ENCODE results near the gene UBE2C.
"Not testable (repeated sequence)": the region's sequence is repeated elsewhere in the genome, so short reads cannot be mapped to it uniquely, and the experiment has no call there.

UBE2C gene

GRCh38 chr20:45812157-45813005 is at the start of gene UBE2C:
TSS of gene UBE2C (plus strand) at chr20:45812644. CDS start at chr20:45812696, 52 bp downstream.
- DNase-seq (ENCODE audit: low read depth in 2 of 2, low spot score in 1 of 2) = peak; percentile 72 to 87

- DNase-seq (ENCODE audit: low read depth in 2 of 2, low spot score in 1 of 2) = not testable (repeated sequence)
Observed at GRCh38 chr20:45764618-45765282, 47.7 kb upstream of the UBE2C start.

GRCh38 chr20:45765307-45765875 is 47.1 kb upstream of the UBE2C start:
- no peak for DNase-seq (ENCODE audit: low read depth in 2 of 2, low spot score in 1 of 2)

GRCh38 chr20:45765980-45766379 is 46.5 kb upstream of the UBE2C start:
- no peak for DNase-seq (ENCODE audit: low read depth in 2 of 2, low spot score in 1 of 2)

DNA sequence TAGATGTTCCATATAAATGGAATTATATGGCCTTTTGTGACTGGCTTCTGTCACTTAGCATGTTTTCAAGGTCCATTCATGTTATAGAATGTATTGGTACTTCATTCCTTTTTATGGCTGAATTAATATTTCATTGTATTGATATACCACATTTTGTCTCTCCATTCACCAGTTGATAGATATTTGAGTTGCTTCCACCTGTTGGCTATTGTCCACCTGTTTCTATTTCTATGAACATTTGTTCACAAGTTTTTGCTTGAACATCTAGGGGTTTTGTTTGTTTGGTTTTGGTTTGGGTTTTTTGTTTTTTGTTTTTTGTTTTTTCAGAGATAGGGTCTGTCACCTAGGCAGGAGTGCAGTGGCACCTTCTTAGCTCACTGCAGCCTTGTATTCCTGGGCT is 44.0 kb upstream of the UBE2C start:
- DNase-seq (ENCODE audit: low read depth in 2 of 2, low spot score in 1 of 2) = no peak

GRCh38 chr20:45771182-45771759 is 41.2 kb upstream of the UBE2C start:
- peak; percentile 53 to 63 for DNase-seq (ENCODE audit: low read depth in 2 of 2, low spot score in 1 of 2)

DNA sequence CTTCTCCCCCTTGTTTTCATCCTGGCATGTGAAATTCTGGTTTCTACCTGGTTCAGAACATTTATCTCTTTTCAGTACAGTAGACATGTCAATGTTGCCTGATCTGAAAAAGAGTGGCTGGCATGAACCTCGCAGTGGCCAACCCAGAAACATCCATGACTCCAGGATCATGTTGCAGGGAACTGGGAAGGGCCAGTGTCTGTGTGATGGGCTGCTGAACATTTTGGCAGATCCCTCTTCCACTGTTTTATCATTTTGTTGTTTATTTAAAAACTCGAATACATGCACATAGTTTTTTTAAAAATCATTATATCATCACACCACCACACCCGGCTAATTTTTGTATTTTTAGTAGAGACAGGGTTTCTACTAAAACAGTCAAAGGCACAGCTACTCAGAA is 39.8 kb upstream of the UBE2C start:
- DNase-seq (ENCODE audit: low read depth in 2 of 2, low spot score in 1 of 2) = no peak

DNA sequence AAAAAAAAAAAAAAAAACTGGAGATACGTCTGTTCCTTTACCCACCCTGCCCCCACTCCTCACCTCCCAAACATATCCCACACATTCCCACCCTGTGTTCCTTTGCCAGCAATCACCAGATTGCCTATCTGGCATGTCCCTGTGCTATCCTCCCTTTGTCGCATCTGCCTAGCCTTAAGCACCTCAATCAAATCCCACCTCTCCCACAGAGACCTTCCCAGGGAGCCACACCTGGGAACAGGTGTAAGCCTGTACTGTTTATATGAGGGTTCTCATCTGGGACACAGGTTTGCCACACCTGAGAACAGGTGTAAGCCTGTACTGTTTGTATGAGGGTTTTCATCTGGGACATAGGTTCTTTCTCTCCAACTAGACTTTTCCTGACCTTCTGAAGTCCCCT is 37.5 kb upstream of the UBE2C start:
- no peak for DNase-seq (ENCODE audit: low read depth in 2 of 2, low spot score in 1 of 2)

DNA sequence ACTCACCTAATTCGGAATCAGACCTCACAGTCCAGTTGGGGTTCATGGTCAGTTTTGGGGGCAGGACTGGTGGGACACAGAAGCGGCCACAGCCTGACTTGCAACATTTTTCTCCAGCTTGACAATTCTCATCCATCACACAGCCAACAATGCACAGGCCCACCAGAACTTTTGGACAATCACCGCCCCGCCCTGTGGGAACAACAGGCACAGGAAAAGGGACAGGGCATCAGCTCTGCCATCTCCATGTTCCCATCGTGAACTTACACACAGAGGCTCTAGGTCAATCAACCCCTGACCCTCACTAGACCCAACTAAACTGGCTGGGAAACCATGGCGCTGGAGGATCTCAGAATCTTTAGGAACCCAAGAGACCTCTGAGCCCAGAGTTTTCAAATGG is 37.0 kb upstream of the UBE2C start:
- no peak for DNase-seq (ENCODE audit: low read depth in 2 of 2, low spot score in 1 of 2)

DNA sequence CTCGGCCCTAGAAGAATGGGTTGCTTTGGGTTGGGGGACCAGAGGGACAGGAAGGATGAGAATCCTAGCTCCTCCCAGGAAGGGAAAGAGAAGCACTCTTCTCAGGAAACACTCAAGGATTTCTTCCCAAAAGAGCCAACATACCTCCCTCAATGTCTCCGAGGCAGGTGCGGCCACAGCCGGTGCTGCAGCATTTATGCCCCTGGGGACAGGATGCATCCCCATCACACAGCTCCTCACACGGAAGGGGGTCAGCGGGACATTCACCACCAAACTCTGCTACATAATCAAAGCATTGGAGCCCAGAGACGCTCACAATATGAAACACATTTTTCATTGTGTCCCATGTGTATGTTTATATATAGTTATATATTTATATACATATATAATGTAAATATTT is 35.5 kb upstream of the UBE2C start:
- no peak for DNase-seq (ENCODE audit: low read depth in 2 of 2, low spot score in 1 of 2)

DNA sequence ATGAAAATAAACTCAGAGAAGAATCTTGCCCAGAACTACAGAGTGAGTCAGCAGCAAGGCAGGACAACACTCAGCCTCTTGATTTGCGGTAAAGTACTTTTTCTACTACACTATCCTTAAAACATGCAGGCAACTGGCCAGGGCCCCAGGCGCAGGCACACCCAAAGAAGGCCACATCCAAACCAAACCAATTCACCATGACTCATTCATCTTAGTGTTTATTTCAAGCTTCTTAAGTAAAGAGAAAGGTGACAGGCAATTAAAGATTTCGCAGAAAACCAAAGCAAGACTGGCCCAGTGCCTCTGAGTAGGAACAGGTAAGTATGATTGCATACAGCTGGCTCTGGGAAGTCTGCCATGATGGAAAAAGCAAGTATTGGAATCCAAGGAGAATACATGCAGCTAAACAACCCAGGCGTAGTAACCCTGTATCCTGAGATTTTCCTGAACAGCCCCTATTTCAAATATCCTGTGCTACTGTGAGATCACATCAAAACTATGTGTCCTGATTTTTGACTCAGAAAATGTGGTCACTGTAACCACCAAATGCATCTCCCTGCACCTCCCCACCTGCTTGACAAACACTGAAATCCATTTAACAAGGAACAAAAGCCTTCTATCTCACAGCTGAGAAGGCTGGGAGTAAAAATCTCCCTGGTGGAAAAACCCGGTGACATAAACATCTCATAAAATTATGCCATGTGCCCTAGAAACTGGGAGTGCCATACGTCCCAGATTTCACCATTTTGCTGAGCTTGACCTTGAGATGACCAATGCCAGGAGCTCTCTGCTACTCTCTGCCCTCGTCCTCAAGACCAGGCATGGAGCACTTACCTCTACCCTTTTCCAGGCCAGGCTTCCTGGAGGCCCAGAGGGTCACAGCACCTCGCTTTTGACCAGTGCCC is 33.2 kb upstream of the UBE2C start:
- no peak for DNase-seq (ENCODE audit: low read depth in 2 of 2, low spot score in 1 of 2)

DNA sequence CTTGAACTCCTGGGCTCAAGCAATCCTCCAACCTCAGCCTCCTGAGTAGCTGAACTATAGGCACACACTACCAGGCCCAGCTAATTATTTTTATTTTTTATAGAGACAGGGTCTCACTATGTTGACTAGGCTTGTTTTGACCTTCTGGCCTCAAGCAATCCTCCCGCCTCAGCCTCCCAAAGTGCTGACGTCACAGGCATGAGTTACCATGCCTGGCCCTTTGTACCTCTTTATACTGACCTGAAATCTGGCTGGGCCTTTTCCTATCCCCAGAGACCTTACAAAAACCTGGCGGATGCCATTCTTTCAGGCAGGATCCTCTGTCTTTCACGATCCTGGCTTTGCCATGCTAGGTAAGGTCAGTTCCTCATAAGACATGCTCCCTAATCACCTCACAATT is 32.3 kb upstream of the UBE2C start:
- DNase-seq (ENCODE audit: low read depth in 2 of 2, low spot score in 1 of 2) = no peak

DNA sequence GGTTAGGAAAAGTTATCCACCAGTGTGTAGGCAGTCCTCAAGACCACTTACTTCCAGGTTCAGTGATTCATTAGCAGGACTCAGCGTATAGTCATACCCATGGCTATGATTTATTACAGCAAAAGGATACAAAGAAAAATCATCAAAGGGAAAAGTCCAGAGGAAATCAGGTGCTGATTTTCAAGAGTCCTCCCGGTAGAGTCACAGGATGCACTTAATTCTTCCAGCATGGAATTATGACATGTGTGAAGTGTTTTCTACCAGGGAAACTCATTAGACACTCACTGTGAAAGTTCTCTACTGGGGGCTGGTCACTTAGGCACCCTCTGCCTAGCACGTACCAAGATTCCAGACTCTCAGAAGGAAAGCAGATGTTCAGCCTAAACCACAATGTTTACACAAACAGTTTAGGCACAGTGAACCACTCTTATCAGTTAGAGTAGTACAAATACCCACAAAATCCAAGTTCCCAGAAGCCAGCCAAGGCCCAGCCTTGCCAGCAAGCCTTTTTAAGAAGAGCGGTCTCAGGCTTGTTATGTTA is 31.0 kb upstream of the UBE2C start:
- DNase-seq (ENCODE audit: low read depth in 2 of 2, low spot score in 1 of 2) = no peak

- DNase-seq (ENCODE audit: low read depth in 2 of 2, low spot score in 1 of 2) = no peak
Observed at GRCh38 chr20:45782890-45783289, 29.6 kb upstream of the UBE2C start.

DNA sequence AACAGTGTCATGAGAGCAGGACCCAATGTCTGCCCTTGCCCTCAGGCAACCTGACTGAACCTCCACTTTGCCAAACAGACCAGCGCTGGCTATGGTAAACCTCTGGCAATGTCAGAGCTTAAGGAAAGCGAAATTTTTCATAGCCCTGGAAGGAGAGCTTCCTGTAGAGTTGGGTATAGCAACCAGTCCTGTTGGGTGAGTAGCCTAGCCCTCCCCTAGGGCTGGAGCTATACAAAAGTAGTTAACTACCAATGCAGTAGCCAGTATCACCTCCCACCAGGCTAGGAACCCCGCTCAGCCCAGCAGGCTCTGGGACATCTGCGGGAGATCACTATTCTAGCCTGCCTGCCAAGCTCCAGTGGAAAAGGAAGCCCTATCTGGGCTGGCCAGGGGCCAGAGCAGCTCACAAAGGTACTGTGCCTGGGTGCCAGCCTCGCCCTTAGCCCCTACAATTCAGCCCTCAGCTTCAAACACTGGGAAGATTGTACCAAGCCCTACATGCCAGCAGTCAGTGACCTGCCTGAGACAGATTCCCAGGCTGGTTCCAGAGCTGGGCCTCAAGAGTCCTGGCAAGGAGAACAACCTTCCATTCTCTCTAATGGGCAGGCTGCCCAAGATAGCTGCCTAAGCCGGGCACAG is 28.7 kb upstream of the UBE2C start:
- DNase-seq (ENCODE audit: low read depth in 2 of 2, low spot score in 1 of 2) = no peak

- DNase-seq (ENCODE audit: low read depth in 2 of 2, low spot score in 1 of 2) = no peak
Observed at GRCh38 chr20:45788351-45788750, 24.1 kb upstream of the UBE2C start.

GRCh38 chr20:45792317-45793118 is 19.9 kb upstream of the UBE2C start:
- no peak for DNase-seq (ENCODE audit: low read depth in 2 of 2, low spot score in 1 of 2)

- DNase-seq (ENCODE audit: low read depth in 2 of 2, low spot score in 1 of 2) = no peak
Observed at GRCh38 chr20:45796337-45797065, 15.9 kb upstream of the UBE2C start.

DNA sequence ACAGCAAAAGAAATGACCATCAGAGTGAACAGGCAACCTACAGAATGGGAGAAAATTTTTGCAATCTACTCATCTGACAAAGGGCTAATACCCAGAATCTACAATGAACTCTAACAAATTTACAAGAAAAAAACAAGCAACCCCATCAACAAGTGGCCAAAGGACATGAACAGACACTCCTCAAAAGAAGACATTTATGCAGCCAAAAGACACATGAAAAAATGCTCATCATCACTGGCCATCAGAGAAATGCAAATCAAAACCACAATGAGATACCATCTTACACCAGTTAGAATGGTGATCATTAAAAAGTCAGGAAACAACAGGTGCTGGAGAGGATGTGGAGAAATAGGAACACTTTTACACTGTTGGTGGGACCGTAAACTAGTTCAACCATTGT is 14.9 kb upstream of the UBE2C start:
- not testable (repeated sequence) for DNase-seq (ENCODE audit: low read depth in 2 of 2, low spot score in 1 of 2)
